Stimulated activated CD4-positive, alpha-beta T cell treated with anti-CD3 and anti-CD28 coated beads, Interleukin-15, amount 100 ng/mL, for 1 hour (primary cell): Measurements from ENCODE around the gene SPRY4.
"Not testable (repeated sequence)": the region's sequence is repeated elsewhere in the genome, so short reads cannot be mapped to it uniquely, and the experiment has no call there.

Source experiments
- DNase-seq, 2 donors: peaks; one replicate each; pipeline ENCODE4 v3.0.0-alpha.2; 2020; ENCODE audit warnings: low read depth in 1 of 2, low spot score in 1 of 2

The SPRY4 gene

DNA sequence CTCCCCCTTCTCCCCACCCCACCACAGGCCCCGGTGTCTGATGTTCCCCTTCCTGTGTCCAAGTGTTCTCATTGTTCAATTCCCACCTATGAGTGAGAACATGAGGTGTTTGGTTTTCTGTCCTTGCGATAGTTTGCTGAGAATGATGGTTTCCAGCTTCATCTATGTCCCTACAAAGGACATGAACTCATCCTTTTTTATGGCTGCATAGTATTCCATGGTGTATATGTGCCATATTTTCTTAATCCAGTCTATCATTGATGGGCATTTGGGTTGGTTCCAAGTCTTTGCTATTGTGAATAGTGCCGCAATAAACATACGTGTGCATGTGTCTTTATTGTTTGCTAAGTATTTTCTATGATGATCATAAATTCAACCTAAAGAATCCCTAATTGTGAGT is 60.7 kb downstream of the SPRY4 start:
- DNase-seq = not testable (repeated sequence)

DNA sequence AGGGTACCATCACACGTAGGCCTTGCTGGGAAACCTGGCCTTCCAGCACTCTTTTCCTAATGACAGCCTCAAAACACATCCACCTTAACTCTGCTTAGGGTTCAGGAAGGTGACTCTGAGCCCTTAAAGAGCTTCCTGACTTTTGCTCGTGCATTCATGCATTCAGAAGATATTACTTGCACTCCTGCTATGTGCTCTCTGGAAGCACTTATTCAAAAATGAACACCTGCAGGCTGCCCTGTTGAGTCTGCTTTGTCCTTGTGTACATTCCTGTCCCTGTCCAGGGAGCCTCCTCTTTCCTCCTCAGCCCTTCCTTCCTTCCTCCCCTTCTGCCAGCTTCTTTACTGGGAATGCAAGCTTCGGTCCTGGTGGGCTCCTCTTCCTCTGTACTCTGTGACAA is 61.5 kb downstream of the SPRY4 start:
- no peak for DNase-seq

DNA sequence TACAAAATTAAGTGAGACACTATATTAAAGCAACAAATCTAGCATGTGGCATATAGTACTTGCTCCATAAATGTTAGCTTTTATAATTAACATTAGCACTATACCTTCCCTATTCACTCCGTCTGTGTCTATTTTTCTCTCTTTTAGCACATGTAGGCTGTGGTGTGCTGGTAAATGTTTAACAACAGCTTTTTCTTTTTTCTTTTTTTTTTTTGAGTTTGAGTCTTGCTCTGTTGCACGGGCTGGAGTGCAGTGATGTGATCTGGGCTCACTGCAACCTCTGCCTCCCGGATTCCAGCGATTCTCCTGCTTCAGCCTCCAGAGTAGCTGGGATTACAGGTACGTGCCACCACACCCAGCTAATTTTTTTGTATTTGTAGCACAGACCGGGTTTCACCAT is 62.1 kb downstream of the SPRY4 start:
- DNase-seq = no peak
